Raji (cell line): Measurements from ENCODE around the gene MAP1LC3C.

ENCODE experiments used
- POLR2A ChIP-seq: IDR thresholded peaks from 2 replicates; pipeline ENCODE4 v1.6.1; 2011; ENCODE audit warnings: low read depth, low read length, control low read depth; ENCODE audit not compliant: insufficient read depth

Gene MAP1LC3C

DNA sequence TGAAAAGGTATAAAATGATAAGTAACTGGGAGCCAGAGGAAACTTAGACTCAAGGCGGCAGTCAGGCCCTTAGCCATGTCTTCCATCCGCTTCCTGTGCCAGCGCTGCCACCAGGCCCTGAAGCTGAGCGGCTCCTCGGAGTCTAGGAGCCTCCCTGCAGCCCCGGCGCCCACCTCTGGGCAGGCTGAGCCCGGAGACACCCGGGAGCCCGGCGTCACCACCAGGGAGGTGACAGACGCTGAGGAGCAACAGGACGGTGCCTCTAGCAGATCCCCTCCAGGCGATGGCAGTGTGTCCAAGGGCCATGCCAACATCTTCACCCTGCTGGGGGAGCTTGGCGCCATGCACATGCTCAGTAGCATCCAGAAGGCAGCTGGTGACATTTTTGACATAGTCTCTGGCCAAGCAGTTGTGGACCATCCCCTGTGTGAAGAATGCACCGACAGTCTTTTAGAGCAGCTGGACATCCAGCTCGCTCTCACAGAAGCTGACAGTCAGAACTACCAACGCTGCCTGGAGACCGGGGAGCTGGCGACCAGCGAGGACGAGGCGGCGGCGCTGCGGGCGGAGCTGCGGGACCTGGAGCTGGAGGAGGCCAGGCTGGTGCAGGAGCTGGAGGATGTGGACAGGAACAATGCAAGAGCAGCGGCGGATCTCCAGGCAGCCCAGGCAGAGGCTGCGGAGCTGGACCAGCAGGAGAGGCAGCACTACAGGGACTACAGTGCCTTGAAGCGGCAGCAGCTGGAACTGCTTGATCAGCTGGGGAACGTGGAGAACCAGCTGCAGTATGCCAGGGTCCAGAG, 41.0 kb downstream of the MAP1LC3C start, which contains the start of gene BECN2:
Gene BECN2 (plus strand): TSS at position 76 of the 803 bp plus-strand sequence. CDS start 0 bp downstream, at position 76.
- TF ChIP-seq POLR2A = no peak

DNA sequence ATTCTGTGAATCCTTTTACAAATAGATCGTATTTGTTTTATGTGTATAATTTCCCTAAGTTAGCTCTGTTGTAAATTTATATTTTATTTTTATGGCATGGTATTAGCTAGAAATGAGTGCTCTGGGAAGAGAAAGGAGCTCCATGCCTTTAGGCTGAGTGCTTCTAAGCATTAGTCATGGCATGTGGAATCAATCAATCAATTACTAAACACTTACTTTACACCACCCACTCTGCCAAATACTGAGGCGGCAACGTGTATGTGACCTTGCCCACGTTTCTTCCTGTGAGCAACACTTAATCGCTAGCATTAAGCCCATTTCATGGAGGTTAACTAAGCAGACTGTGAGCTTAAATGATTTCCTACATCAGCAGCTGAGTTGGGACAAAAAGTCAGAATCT, 48.5 kb downstream of the MAP1LC3C start:
- no peak for TF ChIP-seq POLR2A

DNA sequence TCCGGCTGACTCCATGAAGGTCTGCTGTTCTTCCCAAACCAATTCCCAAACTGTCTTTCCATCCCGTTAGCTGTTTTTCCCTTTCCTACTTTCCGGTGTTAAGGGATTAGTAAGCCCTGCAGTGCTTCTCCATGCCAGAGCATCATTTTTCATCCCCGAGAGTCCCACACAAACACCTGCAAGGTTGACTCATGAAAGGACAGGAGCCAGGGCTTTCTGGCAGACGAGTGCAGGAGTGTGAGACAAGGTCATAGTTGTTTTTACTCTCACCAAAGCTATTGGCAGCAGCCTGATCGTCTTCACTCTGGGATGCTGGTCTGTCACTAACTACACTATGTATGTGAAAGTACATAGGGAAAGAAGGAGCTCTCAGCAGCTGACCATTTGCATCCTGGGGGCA, 51.5 kb downstream of the MAP1LC3C start:
- TF ChIP-seq POLR2A = no peak
